HG02973 (cell line): ENCODE data around the gene FUT6.

Experiments
- ATAC-seq: cut with Tn5 transposase; IDR thresholded peaks from one replicate; pipeline ENCODE4 v1.9.1; 2021; ENCODE audit warnings: moderate library complexity; ENCODE audit not compliant: unreplicated experiment

Gene FUT6

GRCh38 chr19:5828661-5829566 lies 10.6 kb downstream of the FUT6 start:
- ATAC-seq, result no peak

GRCh38 chr19:5827891-5828660 lies 11.4 kb downstream of the FUT6 start:
- peak; percentile 46 for ATAC-seq

- ATAC-seq, result no peak
Measured at GRCh38 chr19:5827342-5827890, 12.1 kb downstream of the FUT6 start.

GRCh38 chr19:5826531-5827341 lies 12.8 kb downstream of the FUT6 start:
- ATAC-seq, result no peak

GRCh38 chr19:5825178-5825577 lies 14.3 kb downstream of the FUT6 start:
- no peak for ATAC-seq

GRCh38 chr19:5824751-5825150 lies 14.8 kb downstream of the FUT6 start:
- ATAC-seq, result no peak

GRCh38 chr19:5823579-5824281 lies 15.8 kb downstream of the FUT6 start:
- ATAC-seq, result no peak

- no peak for ATAC-seq
Measured at GRCh38 chr19:5822181-5822844, 17.2 kb downstream of the FUT6 start.

GRCh38 chr19:5821521-5822180 lies 17.9 kb downstream of the FUT6 start:
- no peak for ATAC-seq

GRCh38 chr19:5820785-5821184 lies 18.7 kb downstream of the FUT6 start:
- no peak for ATAC-seq

GRCh38 chr19:5818594-5818993 lies 20.9 kb downstream of the FUT6 start:
- no peak for ATAC-seq

GRCh38 chr19:5817218-5817617 lies 22.3 kb downstream of the FUT6 start:
- no peak for ATAC-seq

GRCh38 chr19:5814852-5815246 lies 24.7 kb downstream of the FUT6 start:
- ATAC-seq, result no peak

GRCh38 chr19:5814123-5814851 lies 25.2 kb downstream of the FUT6 start:
- ATAC-seq, result no peak

- ATAC-seq, result no peak
Measured at GRCh38 chr19:5811117-5811516, 28.4 kb downstream of the FUT6 start.

- ATAC-seq, result no peak
Measured at GRCh38 chr19:5809469-5809868, 30.0 kb downstream of the FUT6 start.

GRCh38 chr19:5809053-5809452 lies 30.4 kb downstream of the FUT6 start:
- ATAC-seq, result no peak

GRCh38 chr19:5808120-5808816 lies 31.2 kb downstream of the FUT6 start:
- ATAC-seq, result no peak
